ENCODE data around the gene ZNF750.

ZNF750 gene

DNA sequence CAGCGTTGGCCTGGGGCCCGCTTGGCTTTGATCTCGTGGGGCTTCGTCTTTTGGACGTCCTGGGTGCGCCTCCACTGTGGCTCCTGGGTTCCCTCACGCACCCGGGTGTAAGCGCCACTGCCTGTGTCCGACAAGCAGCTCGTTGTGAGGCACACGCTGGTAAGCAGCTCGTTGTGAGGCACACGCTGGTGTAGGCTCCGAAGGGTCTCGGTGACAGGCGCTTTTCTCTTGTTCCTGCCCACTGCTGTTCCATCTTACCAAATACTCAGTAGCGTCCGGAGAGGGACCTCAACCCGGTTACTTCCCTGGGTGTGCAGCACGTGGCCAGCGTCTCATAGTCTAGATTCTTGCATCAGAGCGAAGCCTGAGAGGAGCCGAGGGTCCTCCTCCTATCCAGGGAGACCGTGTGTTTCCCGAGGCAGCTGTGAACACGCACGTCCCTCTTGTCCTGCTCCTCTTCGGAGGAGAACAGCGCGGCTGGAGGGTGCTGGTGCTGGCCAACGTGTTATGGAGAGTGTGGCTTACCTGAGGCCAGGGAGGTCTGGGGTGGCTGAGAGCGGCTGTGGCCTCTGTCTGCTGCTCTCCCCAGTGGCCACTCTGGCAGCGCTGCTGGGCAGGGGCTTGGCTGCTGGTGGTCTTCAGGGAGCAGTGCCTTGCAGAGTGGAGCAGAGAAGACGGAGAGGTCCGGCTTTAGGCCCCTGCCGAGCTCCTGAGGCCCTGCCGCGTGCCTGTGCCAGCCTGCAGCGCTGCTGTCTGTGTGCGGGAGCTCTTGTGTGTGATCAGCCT lies 32.1 kb upstream of the ZNF750 start:
- TF ChIP-seq, protein P1, sequence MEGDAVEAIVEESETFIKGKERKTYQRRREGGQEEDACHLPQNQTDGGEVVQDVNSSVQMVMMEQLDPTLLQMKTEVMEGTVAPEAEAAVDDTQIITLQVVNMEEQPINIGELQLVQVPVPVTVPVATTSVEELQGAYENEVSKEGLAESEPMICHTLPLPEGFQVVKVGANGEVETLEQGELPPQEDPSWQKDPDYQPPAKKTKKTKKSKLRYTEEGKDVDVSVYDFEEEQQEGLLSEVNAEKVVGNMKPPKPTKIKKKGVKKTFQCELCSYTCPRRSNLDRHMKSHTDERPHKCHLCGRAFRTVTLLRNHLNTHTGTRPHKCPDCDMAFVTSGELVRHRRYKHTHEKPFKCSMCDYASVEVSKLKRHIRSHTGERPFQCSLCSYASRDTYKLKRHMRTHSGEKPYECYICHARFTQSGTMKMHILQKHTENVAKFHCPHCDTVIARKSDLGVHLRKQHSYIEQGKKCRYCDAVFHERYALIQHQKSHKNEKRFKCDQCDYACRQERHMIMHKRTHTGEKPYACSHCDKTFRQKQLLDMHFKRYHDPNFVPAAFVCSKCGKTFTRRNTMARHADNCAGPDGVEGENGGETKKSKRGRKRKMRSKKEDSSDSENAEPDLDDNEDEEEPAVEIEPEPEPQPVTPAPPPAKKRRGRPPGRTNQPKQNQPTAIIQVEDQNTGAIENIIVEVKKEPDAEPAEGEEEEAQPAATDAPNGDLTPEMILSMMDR (IDR thresholded peaks at IDR 0.05; ENCODE audit: low read depth, low read length) = no peak
- H3K4me3 ChIP-seq (ENCODE audit: low read depth, low read length) = no peak overlapping the region

GRCh38 chr17:82871056-82871775 lies 31.4 kb upstream of the ZNF750 start:
- H3K4me3 ChIP-seq (ENCODE audit: low read depth, low read length) = no peak overlapping the region

DNA sequence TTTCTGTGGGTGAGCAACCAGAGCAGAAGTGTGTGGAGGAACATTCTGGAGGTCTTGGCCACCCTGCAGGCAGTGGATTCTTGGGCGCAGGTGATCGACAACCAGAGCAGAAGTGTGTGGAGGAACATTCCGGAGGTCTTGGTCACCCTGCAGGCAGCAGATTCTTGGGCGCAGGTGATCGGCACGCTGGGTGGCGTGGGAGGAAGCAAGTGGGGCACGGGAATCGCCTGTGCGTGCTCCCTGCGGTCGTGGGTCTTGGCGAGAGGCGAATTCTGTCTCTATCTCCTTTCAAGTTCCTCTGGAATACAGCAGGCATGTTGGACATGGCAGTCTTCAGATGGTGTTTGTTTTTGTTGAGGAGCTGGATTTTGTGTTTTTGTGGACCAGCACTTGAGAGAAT lies 30.7 kb upstream of the ZNF750 start:
- H3K4me3 ChIP-seq (ENCODE audit: low read depth, low read length) = no peak overlapping the region
- TF ChIP-seq, protein P1 (IDR thresholded peaks at IDR 0.05; ENCODE audit: low read depth, low read length) = no peak

More at GRCh38 chr17:82871056-82871775, 31.4 kb upstream of the ZNF750 start:
- TF ChIP-seq, protein P1 (IDR thresholded peaks at IDR 0.05; ENCODE audit: low read depth, low read length) = no peak

DNA sequence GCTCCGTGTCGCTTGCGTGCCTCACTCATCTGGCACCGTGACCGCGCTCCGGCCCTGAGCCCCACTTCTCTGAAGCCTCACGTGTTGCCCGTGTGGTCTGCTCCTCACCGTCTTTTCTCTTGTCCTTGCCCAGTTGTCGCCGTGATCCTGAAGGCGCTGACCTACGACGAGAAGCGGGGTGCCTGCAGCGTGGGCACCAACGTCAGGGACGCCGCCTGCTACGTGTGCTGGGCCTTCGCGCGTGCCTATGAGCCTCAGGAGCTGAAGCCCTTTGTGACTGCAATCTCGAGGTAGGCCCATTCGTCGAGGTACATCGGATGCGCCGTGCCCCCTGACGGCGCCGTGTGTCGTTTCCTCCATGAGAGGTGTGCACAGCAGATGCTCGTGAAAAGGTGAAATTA lies 30.3 kb upstream of the ZNF750 start:
- TF ChIP-seq, protein P1 (IDR thresholded peaks at IDR 0.05; ENCODE audit: low read depth, low read length) = no peak
- H3K4me3 ChIP-seq (ENCODE audit: low read depth, low read length) = no peak overlapping the region

GRCh38 chr17:82869536-82869935 lies 29.7 kb upstream of the ZNF750 start:
- TF ChIP-seq, protein P1 (IDR thresholded peaks at IDR 0.05; ENCODE audit: low read depth, low read length) = no peak
- no peak overlapping the region for H3K4me3 ChIP-seq (ENCODE audit: low read depth, low read length)

GRCh38 chr17:82868715-82869131 lies 28.9 kb upstream of the ZNF750 start:
- TF ChIP-seq, protein P1 (IDR thresholded peaks at IDR 0.05; ENCODE audit: low read depth, low read length) = no peak
- H3K4me3 ChIP-seq (ENCODE audit: low read depth, low read length) = no peak overlapping the region

- no peak overlapping the region for H3K4me3 ChIP-seq (ENCODE audit: low read depth, low read length)
- TF ChIP-seq, protein P1 (IDR thresholded peaks at IDR 0.05; ENCODE audit: low read depth, low read length) = no peak
Observed at GRCh38 chr17:82867763-82868325, 28.0 kb upstream of the ZNF750 start.
